Sigmoid colon (tissue), 7 donors: ENCODE results near the gene RPS6KL1. TPM values are rescaled to one million over a fixed set of nuclear protein-coding genes. Genes with fewer than 3 reads are reported as not detected.

Experiments used
- DNase-seq: peaks from one replicate; pipeline ENCODE4 v3.0.0-alpha.2; 2019
- H3K27ac ChIP-seq, 4 donors: fragments of 200-600 bp; sonication (generic); one replicate each; pipeline ENCODE4 v1.5.1; 2016 to 2019; ENCODE audit warnings: mild to moderate bottlenecking in 1 of 4
- H3K27me3 ChIP-seq, 3 donors: fragments of 200-600 bp; sonication (generic); one replicate each; pipeline ENCODE4 v1.5.1; 2019; ENCODE audit warnings: mild to moderate bottlenecking in 1 of 3
- H3K36me3 ChIP-seq, 4 donors: fragments of 200-600 bp; sonication (generic); one replicate each; pipeline ENCODE4 v1.5.1; 2016 to 2019
- H3K4me1 ChIP-seq, 4 donors: fragments of 200-600 bp; sonication (generic); one replicate each; pipeline ENCODE4 v1.5.1; 2017 to 2019
- H3K4me3 ChIP-seq, 4 donors: fragments of 200-600 bp; sonication (generic); one replicate each; pipeline ENCODE4 v1.5.1; 2017 to 2019; ENCODE audit warnings: mild to moderate bottlenecking in 2 of 4, moderate library complexity in 1 of 4
- H3K9me3 ChIP-seq, 4 donors: fragments of 200-600 bp in 3 of 4; sonication (generic) in 3 of 4; one replicate each; pipeline versions ENCODE4 v1.5.1 to v1.6.1; 2013 to 2019
- CTCF ChIP-seq, 4 experiments: fragments of 450-650 bp in 3 of 4; fragments of 200-600 bp in 1 of 4; IDR thresholded peaks; one replicate each; pipeline ENCODE4 v1.5.1; 2016 to 2019; ENCODE audit warnings: antibody characterized with exemption in 4 of 4, mild to moderate bottlenecking in 3 of 4, moderate library complexity in 2 of 4
- EP300 ChIP-seq, 4 donors: sonication (generic); formaldehyde crosslinking; IDR thresholded peaks; one replicate each; pipeline ENCODE4 v1.6.1; 2017; ENCODE audit warnings: antibody characterized with exemption in 4 of 4
- POLR2A ChIP-seq, 2 donors: fragments of 450-650 bp; IDR thresholded peaks; one replicate each; pipeline ENCODE4 v1.6.1; 2016; ENCODE audit warnings: antibody characterized with exemption in 2 of 2, mild to moderate bottlenecking in 2 of 2, moderate library complexity in 2 of 2
- POLR2AphosphoS5 ChIP-seq, 4 donors: sonication (generic); formaldehyde crosslinking; IDR thresholded peaks; one replicate each; pipeline ENCODE4 v1.6.1; 2017; ENCODE audit warnings: antibody characterized with exemption in 4 of 4
- WGBS, 2 donors: extraction: QIAGEN DNeasy Blood & Tissue Kit; methylation state at CpG; one replicate each; pipeline ENCODE4 v1.1.7; 2013; 5-methylcytosine and 5-hydroxymethylcytosine counted together
- intact Hi-C: fragments of 100-400 bp; cut with DNase I; formaldehyde crosslinking; loops from one replicate; pipeline ENCODE4 v1.15.1; 2023
- polyA plus RNA-seq, 3 donors: library from polyadenylated mRNA; stranded (reverse); fragments of 200-250 nt; gene quantifications; one replicate each; pipeline ENCODE4 v1.2.3, GENCODE V29; 2013
- total RNA-seq, 4 donors: library from RNA; depleted of rRNA; stranded (reverse); fragments of >200 nt; gene quantifications; one replicate each; pipeline ENCODE4 v1.1.0, GENCODE V29; 2016
- donor health status: healthy with polysubstance abuse.
- donor health status: Bipolar disorder and iron deficiency.
- donor health status: healthy.

RPS6KL1 gene
- total and polyA plus RNA-seq, 7 donors: 1.8 to 11.1 (median 4.6) TPM

GRCh38 chr14:74898694-74899093 is 24.4 kb downstream of the RPS6KL1 start:
- Histone ChIP-seq H3K9me3 (no peaks in the 10 kb centered on the region), H3K27me3 (no peaks in the 10 kb centered on the region), H3K4me1 (no peaks in the 10 kb centered on the region), H3K36me3 (peaks cover 67 to 100% (median 92%) of the 10 kb centered on the region in 4 donors), H3K4me3 (no peak overlapping the region), H3K27ac (no peak overlapping the region)
- intact Hi-C loops: no loop called here
- WGBS, 2 donors: 51 to 79% methylated on average over 5 of the region's 5 CpGs
- no peak for TF ChIP-seq POLR2A (IDR thresholded peaks at IDR 0.05)
- no peak for TF ChIP-seq POLR2AphosphoS5 (IDR thresholded peaks at IDR 0.05)
- TF ChIP-seq EP300 (IDR thresholded peaks at IDR 0.05): no peak
- no peak for DNase-seq

DNA sequence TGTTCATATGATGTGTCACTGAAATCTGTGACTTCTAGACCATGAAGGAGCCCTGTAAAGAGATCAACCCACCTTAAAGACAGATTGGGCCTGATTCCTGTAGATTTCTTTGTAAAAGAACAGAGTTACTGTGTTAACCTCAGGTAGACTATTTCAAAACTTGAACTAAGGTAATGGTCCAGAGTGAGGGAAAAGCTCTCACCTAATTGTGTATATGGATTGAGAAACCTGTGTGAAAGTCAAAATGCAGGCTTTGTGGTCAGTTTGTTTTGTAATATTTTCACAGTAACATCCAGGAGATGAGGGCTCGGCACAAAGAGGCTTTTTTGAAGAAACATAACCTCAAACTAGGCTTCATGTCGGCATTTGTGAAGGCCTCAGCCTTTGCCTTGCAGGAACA is 25.0 kb downstream of the RPS6KL1 start:
- TF ChIP-seq CTCF (IDR thresholded peaks at IDR 0.05) (no peak), EP300 (IDR thresholded peaks at IDR 0.05) (no peak), POLR2A (IDR thresholded peaks at IDR 0.05) (no peak), POLR2AphosphoS5 (IDR thresholded peaks at IDR 0.05) (no peak)
- Histone ChIP-seq H3K4me3 (no peak overlapping the region), H3K27me3 (no peaks in the 10 kb centered on the region), H3K27ac (no peak overlapping the region), H3K4me1 (no peaks in the 10 kb centered on the region), H3K9me3 (no peaks in the 10 kb centered on the region), H3K36me3 (peaks cover 73 to 100% (median 94%) of the 10 kb centered on the region in 4 donors)
- WGBS, 2 donors: 92 to 93% methylated on average over 2 of the region's 2 CpGs
- intact Hi-C loops: no loop called here
- no peak for DNase-seq

- no peak for TF ChIP-seq POLR2A (IDR thresholded peaks at IDR 0.05)
- TF ChIP-seq CTCF (IDR thresholded peaks at IDR 0.05): no peak
- no peak for TF ChIP-seq POLR2AphosphoS5 (IDR thresholded peaks at IDR 0.05)
- TF ChIP-seq EP300 (IDR thresholded peaks at IDR 0.05): no peak
- no peak overlapping the region for H3K27ac ChIP-seq
- no peaks in the 10 kb centered on the region for H3K9me3 ChIP-seq
- no peak for DNase-seq
- peaks cover 74 to 100% (median 94%) of the 10 kb centered on the region in 4 donors for H3K36me3 ChIP-seq
- intact Hi-C loops: no loop called here
- 89 to 94% methylated on average over 4 of the region's 4 CpGs for WGBS, 2 donors
- H3K27me3 ChIP-seq: no peaks in the 10 kb centered on the region
- H3K4me3 ChIP-seq: no peak overlapping the region
- H3K4me1 ChIP-seq: no peaks in the 10 kb centered on the region
Measured at GRCh38 chr14:74897642-74898041, 25.4 kb downstream of the RPS6KL1 start.

GRCh38 chr14:74896400-74896799 is 26.7 kb downstream of the RPS6KL1 start:
- no peak overlapping the region for H3K27ac ChIP-seq
- TF ChIP-seq POLR2AphosphoS5 (IDR thresholded peaks at IDR 0.05) (no peak), POLR2A (IDR thresholded peaks at IDR 0.05) (no peak), CTCF (IDR thresholded peaks at IDR 0.05) (no peak), EP300 (IDR thresholded peaks at IDR 0.05) (no peak)
- H3K4me1 ChIP-seq: no peaks in the 10 kb centered on the region
- 95 to 99% methylated on average over 3 of the region's 3 CpGs for WGBS, 2 donors
- DNase-seq: no peak
- H3K9me3 ChIP-seq: no peaks in the 10 kb centered on the region
- H3K27me3 ChIP-seq: no peaks in the 10 kb centered on the region
- intact Hi-C loops: no loop called here
- no peak overlapping the region for H3K4me3 ChIP-seq
- peaks cover 67 to 100% (median 93%) of the 10 kb centered on the region in 4 donors for H3K36me3 ChIP-seq

GRCh38 chr14:74893614-74894091 is 29.4 kb downstream of the RPS6KL1 start:
- no peak for DNase-seq
- H3K27ac ChIP-seq: no peak overlapping the region
- intact Hi-C loops: no loop called here
- H3K27me3 ChIP-seq: no peaks in the 10 kb centered on the region
- peaks cover 0 to 4% (median 4%) of the 10 kb centered on the region in 4 donors for H3K4me1 ChIP-seq
- H3K36me3 ChIP-seq: peaks cover 42 to 94% (median 86%) of the 10 kb centered on the region in 4 donors
- no peaks in the 10 kb centered on the region for H3K9me3 ChIP-seq
- TF ChIP-seq POLR2A (IDR thresholded peaks at IDR 0.05): no peak
- no peak for TF ChIP-seq POLR2AphosphoS5 (IDR thresholded peaks at IDR 0.05)
- TF ChIP-seq CTCF (IDR thresholded peaks at IDR 0.05): no peak
- H3K4me3 ChIP-seq: no peak overlapping the region
- 63 to 83% methylated on average over 4 of the region's 4 CpGs for WGBS, 2 donors
